Measurements from ENCODE around the gene PGAM5.
A peak's percentile ranks its signal among the peaks of the same experiment; 100 is the strongest.
"Not testable (repeated sequence)": the region's sequence is repeated elsewhere in the genome, so short reads cannot be mapped to it uniquely, and the experiment has no call there.

The PGAM5 gene

GRCh38 chr12:132687211-132688164, 23.2 kb upstream of the PGAM5 start, which contains the start of the genes POLE and PXMP2:
Gene POLE (minus strand): TSS chr12:132687342. CDS start chr12:132687315, 27 bp downstream.
Gene PXMP2 (plus strand): TSS chr12:132687587. CDS start chr12:132687671, 84 bp downstream.
- DNase-seq (ENCODE audit: low read depth in 2 of 2, low spot score in 1 of 2) = peak; percentile 82 to 86

- no peak for DNase-seq (ENCODE audit: low read depth in 2 of 2, low spot score in 1 of 2)
Observed at GRCh38 chr12:132689227-132689626, 21.4 kb upstream of the PGAM5 start.

- no peak for DNase-seq (ENCODE audit: low read depth in 2 of 2, low spot score in 1 of 2)
Observed at GRCh38 chr12:132690112-132690511, 20.5 kb upstream of the PGAM5 start.

- not testable (repeated sequence) for DNase-seq (ENCODE audit: low read depth in 2 of 2, low spot score in 1 of 2)
Observed at GRCh38 chr12:132692030-132692429, 18.6 kb upstream of the PGAM5 start.

- DNase-seq (ENCODE audit: low read depth in 2 of 2, low spot score in 1 of 2) = not testable (repeated sequence)
Observed at GRCh38 chr12:132694888-132695287, 15.8 kb upstream of the PGAM5 start.

- DNase-seq (ENCODE audit: low read depth in 2 of 2, low spot score in 1 of 2) = no peak
Observed at GRCh38 chr12:132695431-132695830, 15.2 kb upstream of the PGAM5 start.

- DNase-seq (ENCODE audit: low read depth in 2 of 2, low spot score in 1 of 2) = no peak
Observed at GRCh38 chr12:132698341-132698740, 12.3 kb upstream of the PGAM5 start.

- no peak for DNase-seq (ENCODE audit: low read depth in 2 of 2, low spot score in 1 of 2)
Observed at GRCh38 chr12:132700212-132700822, 10.3 kb upstream of the PGAM5 start.

GRCh38 chr12:132702640-132703039, 8.0 kb upstream of the PGAM5 start:
- no peak for DNase-seq (ENCODE audit: low read depth in 2 of 2, low spot score in 1 of 2)

- DNase-seq (ENCODE audit: low read depth in 2 of 2, low spot score in 1 of 2) = no peak
Observed at GRCh38 chr12:132703641-132704040, 7.0 kb upstream of the PGAM5 start.

GRCh38 chr12:132707241-132707640, 3.4 kb upstream of the PGAM5 start:
- no peak for DNase-seq (ENCODE audit: low read depth in 2 of 2, low spot score in 1 of 2)

GRCh38 chr12:132708150-132708549, 2.5 kb upstream of the PGAM5 start:
- DNase-seq (ENCODE audit: low read depth in 2 of 2, low spot score in 1 of 2) = no peak

- no peak for DNase-seq (ENCODE audit: low read depth in 2 of 2, low spot score in 1 of 2)
Observed at GRCh38 chr12:132710043-132710404, 618 bp upstream of the PGAM5 start.

GRCh38 chr12:132711080-132711843, 620 bp downstream of the PGAM5 start:
- DNase-seq (ENCODE audit: low read depth in 2 of 2, low spot score in 1 of 2) = no peak

GRCh38 chr12:132713123-132713522, 2.5 kb downstream of the PGAM5 start:
- no peak for DNase-seq (ENCODE audit: low read depth in 2 of 2, low spot score in 1 of 2)

GRCh38 chr12:132715874-132716273, 5.2 kb downstream of the PGAM5 start:
- no peak for DNase-seq (ENCODE audit: low read depth in 2 of 2, low spot score in 1 of 2)

- no peak for DNase-seq (ENCODE audit: low read depth in 2 of 2, low spot score in 1 of 2)
Observed at GRCh38 chr12:132716356-132716755, 5.7 kb downstream of the PGAM5 start.

- DNase-seq (ENCODE audit: low read depth in 2 of 2, low spot score in 1 of 2) = no peak
Observed at GRCh38 chr12:132717011-132717410, 6.4 kb downstream of the PGAM5 start.

- DNase-seq (ENCODE audit: low read depth in 2 of 2, low spot score in 1 of 2) = no peak
Observed at GRCh38 chr12:132717531-132718387, 7.1 kb downstream of the PGAM5 start.

- DNase-seq (ENCODE audit: low read depth in 2 of 2, low spot score in 1 of 2) = no peak
Observed at GRCh38 chr12:132718644-132719043, 8.0 kb downstream of the PGAM5 start.

Data from stimulated activated CD8-positive, alpha-beta memory T cell treated with anti-CD3 and anti-CD28 coated beads, Interleukin-4, amount 100 ng/mL, for 4 hours (primary cell).